Measurements from ENCODE around the gene SLC35F1. TPM values are rescaled to one million over a fixed set of nuclear protein-coding genes. Genes with fewer than 3 reads are reported as not detected.

The SLC35F1 gene
- total RNA-seq, 2 donors from 2014 or later: not detected

GRCh38 chr6:118123503-118124037, 216.5 kb downstream of the SLC35F1 start:
- peak in 1 of 2 donors; percentile 2 for DNase-seq (ENCODE audit: low spot score in 2 of 2)
- H3K9me3 Mint-ChIP-seq: peaks cover 0 to 4% of the 10 kb centered on the region in 2 donors
- no peak overlapping the region for H3K27ac Mint-ChIP-seq
- H3K36me3 Mint-ChIP-seq: no peaks in the 10 kb centered on the region
- ATAC-seq: peak in 1 of 2 donors; percentile 94

GRCh38 chr6:118124851-118125250, 217.8 kb downstream of the SLC35F1 start:
- Mint-ChIP-seq H3K27ac (no peak overlapping the region), H3K36me3 (no peaks in the 10 kb centered on the region), H3K9me3 (peaks cover 5 to 12% of the 10 kb centered on the region in 2 donors)
- DNase-seq (ENCODE audit: low spot score in 2 of 2): no peak
- ATAC-seq: no peak

DNA sequence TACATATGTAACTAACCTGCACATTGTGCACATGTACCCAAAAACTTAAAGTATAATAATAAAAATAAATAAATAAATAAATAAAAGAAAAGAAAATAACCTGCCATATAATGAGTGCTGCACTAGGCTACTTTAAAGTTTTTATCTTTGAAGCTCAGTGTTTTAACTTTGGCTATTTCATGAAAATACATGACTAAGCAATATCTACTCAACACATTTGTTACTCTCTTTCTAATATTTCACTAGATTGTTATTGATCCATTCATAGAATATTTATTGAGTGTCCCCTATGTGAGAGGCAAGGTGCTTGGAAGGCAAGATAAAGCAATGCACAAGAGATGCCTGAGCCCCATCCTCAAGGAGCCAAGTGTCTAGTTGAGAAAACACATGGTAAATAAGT, 221.7 kb downstream of the SLC35F1 start:
- no peak for ATAC-seq
- Mint-ChIP-seq H3K27ac (no peak overlapping the region), H3K9me3 (peaks cover 5 to 12% of the 10 kb centered on the region in 2 donors), H3K36me3 (no peaks in the 10 kb centered on the region)
- DNase-seq (ENCODE audit: low spot score in 2 of 2): no peak

DNA sequence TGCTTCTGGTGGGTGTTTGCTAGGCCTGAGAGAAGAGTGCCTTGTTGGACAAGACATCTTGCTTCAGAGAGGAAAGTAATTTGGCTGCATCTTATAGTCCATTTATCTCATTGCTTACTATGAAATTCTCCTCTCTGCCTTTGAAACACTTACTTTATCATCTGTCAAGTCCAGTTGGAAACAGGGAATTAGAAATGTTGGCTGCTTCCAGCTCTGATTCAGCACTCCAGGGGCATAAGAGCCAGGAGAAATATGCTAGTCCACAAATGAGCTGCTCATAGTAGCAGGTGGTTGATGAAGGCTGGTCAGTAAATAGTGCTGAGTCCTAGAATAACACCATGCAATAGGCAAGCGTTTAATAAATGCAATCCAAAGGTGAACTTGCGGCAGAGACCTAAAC, 227.1 kb downstream of the SLC35F1 start:
- DNase-seq (ENCODE audit: low spot score in 2 of 2): no peak
- no peak overlapping the region for H3K27ac Mint-ChIP-seq
- no peaks in the 10 kb centered on the region for H3K36me3 Mint-ChIP-seq
- no peak for ATAC-seq
- H3K9me3 Mint-ChIP-seq: peaks cover under 1 to 4% of the 10 kb centered on the region in 2 donors

DNA sequence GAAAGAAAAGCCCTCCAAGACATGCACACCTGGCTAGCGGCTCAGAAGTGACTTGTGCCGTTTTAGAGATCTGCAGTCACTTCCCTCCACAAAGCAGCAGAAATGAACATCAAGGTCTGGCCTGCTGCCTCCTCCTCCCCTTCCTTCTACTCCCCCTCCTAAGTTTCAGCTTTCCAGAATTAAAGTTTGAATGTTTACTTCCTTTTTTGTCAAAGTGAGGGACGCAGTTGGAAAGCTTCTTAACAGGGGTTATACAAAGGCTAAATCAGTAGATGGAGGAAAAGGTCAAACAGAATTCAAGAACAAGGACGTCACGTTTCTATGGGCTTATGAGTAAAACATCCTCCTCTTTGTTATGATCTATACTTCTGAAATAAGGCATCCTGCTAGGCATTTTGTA, 227.7 kb downstream of the SLC35F1 start:
- Mint-ChIP-seq H3K9me3 (no peaks in the 10 kb centered on the region), H3K27ac (no peak overlapping the region), H3K36me3 (no peaks in the 10 kb centered on the region)
- no peak for ATAC-seq
- DNase-seq (ENCODE audit: low spot score in 2 of 2): no peak

GRCh38 chr6:118135371-118135770, 228.3 kb downstream of the SLC35F1 start:
- DNase-seq (ENCODE audit: low spot score in 2 of 2): no peak
- no peaks in the 10 kb centered on the region for H3K36me3 Mint-ChIP-seq
- H3K9me3 Mint-ChIP-seq: no peaks in the 10 kb centered on the region
- no peak overlapping the region for H3K27ac Mint-ChIP-seq
- ATAC-seq: no peak

DNA sequence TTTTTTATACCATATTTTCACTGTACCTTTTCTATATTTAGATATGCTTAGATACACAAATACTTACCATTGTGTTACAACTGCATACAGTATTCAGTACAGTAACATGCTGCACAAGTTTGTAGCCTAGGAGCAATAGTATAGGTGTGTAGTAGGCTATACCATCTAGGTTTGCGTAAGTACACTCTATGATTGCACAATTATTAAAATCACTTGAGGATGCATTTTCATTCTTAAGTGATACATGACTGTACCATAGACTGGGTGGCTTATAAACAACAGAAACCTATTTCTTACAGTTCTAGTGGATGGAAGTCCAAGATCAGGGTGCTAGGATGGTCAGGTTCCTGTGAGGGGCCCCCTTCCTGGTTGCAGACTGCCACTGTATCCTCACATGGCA, 234.1 kb downstream of the SLC35F1 start:
- no peak overlapping the region for H3K27ac Mint-ChIP-seq
- DNase-seq (ENCODE audit: low spot score in 2 of 2) (no peak), ATAC-seq (no peak)
- no peaks in the 10 kb centered on the region for H3K36me3 Mint-ChIP-seq
- H3K9me3 Mint-ChIP-seq: no peaks in the 10 kb centered on the region

GRCh38 chr6:118146584-118146983, 239.5 kb downstream of the SLC35F1 start:
- no peak overlapping the region for H3K27ac Mint-ChIP-seq
- H3K9me3 Mint-ChIP-seq: no peaks in the 10 kb centered on the region
- ATAC-seq (no peak), DNase-seq (ENCODE audit: low spot score in 2 of 2) (no peak)
- H3K36me3 Mint-ChIP-seq: no peaks in the 10 kb centered on the region

DNA sequence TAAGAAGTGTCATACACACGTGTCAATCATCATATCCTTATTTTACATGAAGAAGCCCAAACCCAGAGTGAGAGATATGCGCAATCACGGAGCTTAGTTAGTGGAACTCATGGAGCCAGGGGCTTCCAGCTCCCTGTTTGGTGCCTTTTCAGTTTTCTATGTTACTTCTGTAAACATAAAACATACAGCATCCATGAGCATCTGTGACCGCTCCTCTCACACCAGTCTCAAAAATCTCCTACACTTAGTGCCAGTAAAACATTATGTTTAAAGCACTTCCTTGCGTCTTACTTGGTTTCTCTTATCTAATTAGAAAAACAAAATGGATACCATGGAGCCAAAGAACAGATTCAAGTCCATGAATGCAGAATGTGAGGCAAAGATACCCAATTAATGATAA, 240.4 kb downstream of the SLC35F1 start:
- no peaks in the 10 kb centered on the region for H3K36me3 Mint-ChIP-seq
- no peak overlapping the region for H3K27ac Mint-ChIP-seq
- ATAC-seq (no peak), DNase-seq (ENCODE audit: low spot score in 2 of 2) (no peak)
- no peaks in the 10 kb centered on the region for H3K9me3 Mint-ChIP-seq

DNA sequence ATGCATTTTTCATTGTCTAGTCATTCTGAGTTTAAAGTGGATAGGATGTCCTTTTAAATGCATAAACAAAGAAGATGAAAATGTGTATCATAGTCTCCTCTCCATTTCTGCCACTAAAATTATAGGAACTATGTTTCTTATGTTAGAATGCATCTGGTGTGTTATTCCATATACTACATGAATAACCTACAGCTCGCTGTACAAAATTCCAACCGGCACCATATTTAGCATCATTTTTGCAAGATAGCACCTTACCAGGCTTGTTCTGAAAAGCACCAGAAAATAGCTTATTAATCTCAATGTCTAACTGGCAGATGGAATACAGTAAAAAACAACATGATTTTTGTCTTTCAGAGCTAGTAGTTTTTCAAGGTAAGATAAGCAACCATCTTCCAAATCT, 241.5 kb downstream of the SLC35F1 start:
- Mint-ChIP-seq H3K27ac (no peak overlapping the region), H3K36me3 (no peaks in the 10 kb centered on the region), H3K9me3 (no peaks in the 10 kb centered on the region)
- DNase-seq (ENCODE audit: low spot score in 2 of 2) (no peak), ATAC-seq (no peak)

DNA sequence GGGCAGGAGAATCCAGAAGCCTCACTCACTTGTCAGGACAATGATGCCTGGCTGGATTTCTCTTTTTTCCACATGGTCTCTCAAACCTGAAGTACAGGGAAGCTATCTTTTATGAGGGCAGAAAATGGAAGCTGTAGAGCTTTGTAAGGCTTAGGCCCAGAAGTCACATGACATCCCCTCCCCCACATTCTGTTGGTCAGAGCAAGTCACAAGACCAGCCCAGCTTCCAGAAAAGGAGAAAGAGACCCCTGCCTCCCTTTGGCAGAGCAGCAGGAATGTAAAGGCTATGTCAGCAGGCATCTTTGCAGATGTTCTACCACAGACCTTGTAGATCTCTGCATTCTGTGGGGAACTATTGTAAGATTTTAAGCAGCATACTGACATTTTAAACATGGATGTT, 245.5 kb downstream of the SLC35F1 start:
- DNase-seq (ENCODE audit: low spot score in 2 of 2): no peak
- no peak overlapping the region for H3K27ac Mint-ChIP-seq
- H3K9me3 Mint-ChIP-seq: no peaks in the 10 kb centered on the region
- H3K36me3 Mint-ChIP-seq: no peaks in the 10 kb centered on the region
- no peak for ATAC-seq

- Mint-ChIP-seq H3K27ac (no peak overlapping the region), H3K36me3 (no peaks in the 10 kb centered on the region), H3K9me3 (no peaks in the 10 kb centered on the region)
- ATAC-seq (no peak), DNase-seq (ENCODE audit: low spot score in 2 of 2) (no peak)
These were observed 254.3 kb downstream of the SLC35F1 start for GRCh38 chr6:118161343-118161742.

- ATAC-seq (no peak), DNase-seq (ENCODE audit: low spot score in 2 of 2) (no peak)
- Mint-ChIP-seq H3K27ac (no peak overlapping the region), H3K36me3 (no peaks in the 10 kb centered on the region), H3K9me3 (no peaks in the 10 kb centered on the region)
These were observed 256.5 kb downstream of the SLC35F1 start for GRCh38 chr6:118163542-118163941.

DNA sequence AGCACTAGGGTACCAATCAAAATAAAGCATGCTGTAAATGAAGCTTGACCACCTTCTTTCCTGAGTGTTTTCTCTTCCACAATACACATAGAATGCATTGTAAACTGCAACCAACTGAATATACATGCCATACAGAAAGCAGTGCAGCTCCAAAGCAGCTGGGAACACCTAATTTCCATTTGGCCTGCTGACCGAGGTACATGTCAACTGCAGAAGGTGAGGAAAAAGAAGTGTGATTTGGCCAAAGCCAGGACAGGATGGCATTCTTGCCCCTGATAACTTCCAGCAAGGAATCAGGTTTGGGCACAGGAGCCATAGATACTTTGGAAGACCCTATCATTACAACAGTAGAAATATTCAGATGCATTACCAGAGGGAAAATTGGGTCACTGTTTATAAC, 258.4 kb downstream of the SLC35F1 start:
- Mint-ChIP-seq H3K36me3 (no peaks in the 10 kb centered on the region), H3K9me3 (no peaks in the 10 kb centered on the region), H3K27ac (no peak overlapping the region)
- no peak for ATAC-seq
- DNase-seq (ENCODE audit: low spot score in 2 of 2): no peak

DNA sequence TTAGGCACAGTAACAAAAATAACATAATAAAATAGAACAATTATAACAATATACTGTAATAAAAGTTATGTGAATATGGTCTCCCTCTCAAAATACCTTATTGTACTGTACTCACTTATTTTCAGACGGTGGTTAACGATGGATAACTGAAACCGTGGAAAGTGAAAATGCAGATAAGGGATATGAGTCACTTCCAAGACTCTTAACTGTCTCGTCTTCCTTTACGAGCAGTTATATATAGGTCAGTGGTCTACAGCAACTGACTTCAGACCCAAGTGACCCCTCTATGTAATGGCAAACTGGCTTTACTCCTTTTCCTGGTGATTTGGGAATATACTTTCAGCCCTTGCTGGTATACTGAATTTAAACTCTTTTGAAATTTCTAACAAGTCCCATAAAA, 261.4 kb downstream of the SLC35F1 start:
- ATAC-seq (no peak), DNase-seq (ENCODE audit: low spot score in 2 of 2) (no peak)
- no peak overlapping the region for H3K27ac Mint-ChIP-seq
- H3K9me3 Mint-ChIP-seq: peaks cover 1 to 4% of the 10 kb centered on the region in 2 donors
- H3K36me3 Mint-ChIP-seq: peaks cover 0 to 5% of the 10 kb centered on the region in 2 donors

GRCh38 chr6:118171852-118172251, 264.8 kb downstream of the SLC35F1 start:
- peaks cover 14 to 15% of the 10 kb centered on the region in 2 donors for H3K9me3 Mint-ChIP-seq
- ATAC-seq: no peak
- no peak for DNase-seq (ENCODE audit: low spot score in 2 of 2)
- H3K36me3 Mint-ChIP-seq: peaks cover 7 to 17% of the 10 kb centered on the region in 2 donors
- no peak overlapping the region for H3K27ac Mint-ChIP-seq

DNA sequence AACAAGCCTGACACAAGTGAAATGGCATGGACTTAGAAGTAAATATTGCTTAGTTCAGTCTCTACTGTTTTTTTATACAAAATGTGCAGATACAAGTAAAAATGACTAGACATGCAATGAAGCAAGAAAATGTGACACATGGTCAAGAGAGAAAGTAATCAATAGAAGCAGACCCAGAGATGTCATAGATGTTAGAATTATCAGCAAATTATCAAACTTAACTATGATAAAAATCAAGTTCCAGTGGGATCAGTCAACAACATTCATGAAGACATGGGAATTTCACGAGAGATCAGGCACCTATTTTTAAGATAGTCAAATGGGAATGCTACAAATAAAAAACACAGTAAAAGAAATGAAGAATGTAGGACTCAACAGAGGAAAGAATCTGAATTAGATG, 267.0 kb downstream of the SLC35F1 start:
- peaks cover 7 to 17% of the 10 kb centered on the region in 2 donors for H3K36me3 Mint-ChIP-seq
- H3K9me3 Mint-ChIP-seq: peaks cover 14 to 15% of the 10 kb centered on the region in 2 donors
- ATAC-seq (no peak), DNase-seq (ENCODE audit: low spot score in 2 of 2) (no peak)
- H3K27ac Mint-ChIP-seq: no peak overlapping the region

DNA sequence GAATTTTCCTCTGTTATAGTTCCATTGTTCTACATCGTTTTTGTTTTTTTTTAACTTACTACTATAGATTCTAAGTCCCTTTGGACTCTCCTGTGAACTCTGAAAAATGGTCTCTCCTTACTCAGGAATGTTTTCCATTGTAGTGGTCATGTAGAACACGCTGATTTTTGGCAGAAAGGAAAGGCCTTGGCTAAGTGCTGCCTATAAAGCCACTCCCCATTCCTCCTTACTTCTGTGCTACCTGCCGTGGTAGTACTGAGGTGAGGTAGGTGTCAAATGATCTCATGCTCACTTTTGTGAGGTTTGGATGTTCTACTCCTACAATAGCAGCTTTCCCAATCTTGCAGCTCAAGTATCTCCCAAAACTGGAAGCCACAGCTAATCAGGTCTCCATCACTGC, 270.7 kb downstream of the SLC35F1 start:
- ATAC-seq (no peak), DNase-seq (ENCODE audit: low spot score in 2 of 2) (no peak)
- Mint-ChIP-seq H3K27ac (no peak overlapping the region), H3K9me3 (peaks cover 14 to 15% of the 10 kb centered on the region in 2 donors), H3K36me3 (peaks cover 7 to 17% of the 10 kb centered on the region in 2 donors)

GRCh38 chr6:118179048-118179447, 272.0 kb downstream of the SLC35F1 start:
- H3K36me3 Mint-ChIP-seq: peaks cover 5% of the 10 kb centered on the region in 2 donors
- DNase-seq (ENCODE audit: low spot score in 2 of 2) (no peak), ATAC-seq (no peak)
- H3K27ac Mint-ChIP-seq: no peak overlapping the region
- peaks cover 5 to 6% of the 10 kb centered on the region in 2 donors for H3K9me3 Mint-ChIP-seq

Data from activated naive CD4-positive, alpha-beta T cell treated with anti-CD3 and anti-CD28 coated beads, Interleukin-2, amount 50 U/mL, for 72 hours (primary cell).